Muscle of back (tissue), 11 donors: ENCODE data around the gene ST6GALNAC4. TPM values are rescaled to one million over a fixed set of nuclear protein-coding genes. Genes with fewer than 3 reads are reported as not detected.
"Not testable (repeated sequence)": the region's sequence is repeated elsewhere in the genome, so short reads cannot be mapped to it uniquely, and the experiment has no call there.

Source experiments
- DNase-seq, 3 donors: peaks; one replicate each; pipeline versions ENCODE4 v3.0.0 to v3.0.0-alpha.2; 2013
- polyA plus RNA-seq, 10 donors: library from polyadenylated mRNA; unstranded; fragments of 120-200 nt; gene quantifications; one replicate each; pipeline ENCODE4 v1.2.1, GENCODE V29; 2013; ENCODE audit not compliant: insufficient read length in 10 of 10

The ST6GALNAC4 gene
- polyA plus RNA-seq, 10 donors = 24.8 to 41.2 (median 29.6) TPM

- DNase-seq = no peak
Measured at GRCh38 chr9:127893392-127893791, 23.4 kb downstream of the ST6GALNAC4 start.

DNA sequence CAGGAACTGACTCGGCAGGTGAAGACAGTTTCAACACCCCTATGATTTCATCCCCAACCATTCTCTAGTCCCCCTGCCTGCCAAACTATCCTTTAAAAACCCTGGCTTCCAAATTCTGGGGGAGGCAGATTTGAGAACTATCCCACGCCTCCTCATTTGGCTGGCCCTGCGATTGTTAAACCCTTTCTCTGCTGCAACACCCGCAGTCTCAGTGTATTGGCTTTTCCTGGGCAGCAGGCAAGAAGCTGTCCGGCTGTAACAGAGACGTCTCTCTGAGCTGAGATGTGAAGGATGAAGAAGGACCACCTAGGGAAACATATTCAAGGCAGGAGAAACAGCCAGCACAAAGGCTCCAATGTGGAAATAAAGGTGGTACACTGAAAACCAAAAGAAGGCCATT is 24.0 kb downstream of the ST6GALNAC4 start:
- no peak for DNase-seq

DNA sequence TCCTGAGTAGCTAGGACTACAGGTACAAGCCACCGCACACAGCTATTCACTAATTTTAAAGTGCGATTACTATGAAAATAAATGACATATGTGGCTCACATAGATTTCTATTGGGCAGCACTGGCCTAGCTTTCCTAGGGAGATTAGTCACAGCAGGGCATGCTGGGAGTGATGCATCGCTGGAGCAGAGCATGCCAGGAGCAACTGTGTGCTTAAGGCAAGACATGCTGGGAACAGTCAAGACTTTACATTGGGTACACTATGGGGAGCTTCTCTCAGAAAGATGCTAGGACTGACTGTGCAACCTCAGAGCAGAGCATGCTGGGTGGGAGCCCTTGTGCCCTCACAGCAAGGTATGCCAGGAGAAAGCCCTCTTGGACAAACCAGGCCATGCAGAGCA is 26.8 kb downstream of the ST6GALNAC4 start:
- no peak for DNase-seq

DNA sequence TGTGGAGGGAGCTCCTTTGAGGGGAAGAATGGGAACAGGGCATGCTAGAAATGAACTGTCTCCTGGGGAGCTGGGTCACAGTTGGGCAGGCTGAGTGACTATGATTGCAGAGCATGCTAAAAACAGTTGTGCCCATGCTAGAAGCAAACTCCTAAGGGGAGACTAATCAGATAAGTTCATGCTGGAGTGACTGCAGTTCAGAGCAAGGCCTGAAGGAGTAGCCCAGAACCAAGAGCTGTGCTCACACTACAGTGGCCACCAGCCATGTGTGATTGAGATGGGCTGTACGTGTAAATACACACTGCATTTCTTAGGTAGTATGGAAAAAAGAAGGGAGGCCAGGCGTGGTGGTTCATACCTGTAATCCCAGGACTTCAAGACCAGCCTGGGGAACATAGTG is 29.0 kb downstream of the ST6GALNAC4 start:
- no peak for DNase-seq

DNA sequence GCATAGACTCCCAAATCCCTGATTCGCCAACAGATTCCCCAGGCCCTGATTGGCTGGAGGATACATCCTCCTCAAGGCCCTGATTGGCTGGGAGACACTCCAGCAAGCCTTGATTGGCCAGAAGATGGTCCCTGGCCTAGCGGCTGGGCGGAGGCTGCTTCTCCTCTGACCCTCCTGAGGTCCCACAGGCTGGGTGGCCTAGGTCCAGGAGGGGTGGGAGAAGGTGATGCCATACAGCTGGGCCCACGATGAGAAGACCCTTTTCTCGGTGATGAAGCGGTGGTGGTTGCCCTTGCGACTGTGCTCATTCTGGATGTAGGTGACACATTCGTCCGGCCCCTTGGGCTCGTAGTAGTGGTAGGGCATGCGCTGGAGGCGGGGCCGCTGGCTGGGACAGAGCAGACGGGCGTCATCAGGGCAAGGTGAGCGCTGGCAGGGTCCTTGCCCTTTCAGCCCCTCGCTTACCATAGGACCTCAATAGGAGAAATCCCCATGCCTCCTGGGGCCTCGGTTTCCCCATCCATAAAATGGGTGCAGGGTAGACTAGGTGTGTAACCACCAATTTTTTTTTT is 30.4 kb downstream of the ST6GALNAC4 start:
- no peak for DNase-seq

- no peak for DNase-seq
Measured at GRCh38 chr9:127885508-127886281, 31.1 kb downstream of the ST6GALNAC4 start.

GRCh38 chr9:127884976-127885490 is 31.8 kb downstream of the ST6GALNAC4 start:
- DNase-seq = no peak

DNA sequence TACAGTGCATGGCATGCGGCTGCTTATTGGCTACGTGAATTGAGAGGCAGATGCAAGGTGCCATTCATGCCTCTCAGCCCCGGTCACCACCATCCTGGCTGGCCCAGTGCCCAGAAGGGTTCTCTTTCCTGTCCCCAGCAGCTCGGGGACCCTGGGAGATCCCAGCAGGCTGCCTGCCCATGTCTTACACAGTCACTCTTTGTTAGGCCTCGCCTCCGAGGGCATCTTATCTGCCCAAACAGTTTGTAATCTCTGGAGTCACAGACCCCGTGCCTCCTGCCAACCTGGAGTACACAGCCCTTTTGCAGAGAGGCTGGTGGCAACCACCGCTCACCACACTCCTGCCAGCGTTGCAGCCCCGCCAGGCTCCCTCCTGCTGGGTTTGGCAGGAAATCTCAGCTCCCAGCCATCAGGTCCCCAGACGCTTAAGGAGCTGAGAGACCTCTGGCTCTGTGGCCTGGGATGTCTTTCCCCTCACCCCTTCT is 32.4 kb downstream of the ST6GALNAC4 start:
- peak in 1 of 3 donors; percentile 44 for DNase-seq

DNA sequence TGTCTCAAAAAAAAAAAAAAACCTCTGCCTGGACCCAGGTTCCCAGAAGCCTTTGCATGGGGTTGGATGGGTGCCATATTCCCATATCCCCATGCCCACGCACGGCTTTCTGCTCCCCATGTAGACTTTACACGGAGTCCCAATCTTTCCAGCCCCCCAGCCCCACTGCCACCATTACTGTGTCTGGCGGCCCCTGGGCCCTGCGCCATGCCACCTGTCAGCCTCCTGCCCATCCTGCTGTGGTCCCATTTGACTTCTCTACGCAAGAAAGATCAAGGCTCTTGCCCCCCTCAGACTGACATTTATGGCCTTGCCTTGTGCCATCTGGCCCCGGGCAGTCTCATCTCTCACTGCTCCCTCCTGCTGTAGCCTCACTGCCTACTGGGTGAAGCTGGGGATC is 32.9 kb downstream of the ST6GALNAC4 start:
- no peak for DNase-seq

- not testable (repeated sequence) for DNase-seq
Measured at GRCh38 chr9:127881715-127882114, 35.1 kb downstream of the ST6GALNAC4 start.

DNA sequence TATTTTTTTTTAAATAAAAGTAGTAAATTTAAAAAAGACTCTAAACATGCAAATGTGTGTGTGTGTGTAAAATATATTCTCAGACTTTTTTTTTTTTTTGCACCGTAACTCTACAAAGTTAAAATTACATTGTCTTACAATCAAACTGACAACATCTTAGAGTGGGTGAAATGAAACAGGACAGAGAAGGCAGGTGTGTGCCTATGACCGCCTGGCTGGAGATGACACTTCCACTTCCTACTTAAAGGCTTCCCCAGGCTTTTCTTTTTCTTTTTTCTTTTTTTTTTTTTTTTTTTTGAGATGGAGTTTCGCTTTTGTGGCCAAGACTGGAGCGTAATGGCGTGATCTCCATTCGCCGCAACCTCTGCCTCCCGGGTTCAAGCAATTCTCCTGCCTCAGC is 36.7 kb downstream of the ST6GALNAC4 start:
- no peak for DNase-seq

DNA sequence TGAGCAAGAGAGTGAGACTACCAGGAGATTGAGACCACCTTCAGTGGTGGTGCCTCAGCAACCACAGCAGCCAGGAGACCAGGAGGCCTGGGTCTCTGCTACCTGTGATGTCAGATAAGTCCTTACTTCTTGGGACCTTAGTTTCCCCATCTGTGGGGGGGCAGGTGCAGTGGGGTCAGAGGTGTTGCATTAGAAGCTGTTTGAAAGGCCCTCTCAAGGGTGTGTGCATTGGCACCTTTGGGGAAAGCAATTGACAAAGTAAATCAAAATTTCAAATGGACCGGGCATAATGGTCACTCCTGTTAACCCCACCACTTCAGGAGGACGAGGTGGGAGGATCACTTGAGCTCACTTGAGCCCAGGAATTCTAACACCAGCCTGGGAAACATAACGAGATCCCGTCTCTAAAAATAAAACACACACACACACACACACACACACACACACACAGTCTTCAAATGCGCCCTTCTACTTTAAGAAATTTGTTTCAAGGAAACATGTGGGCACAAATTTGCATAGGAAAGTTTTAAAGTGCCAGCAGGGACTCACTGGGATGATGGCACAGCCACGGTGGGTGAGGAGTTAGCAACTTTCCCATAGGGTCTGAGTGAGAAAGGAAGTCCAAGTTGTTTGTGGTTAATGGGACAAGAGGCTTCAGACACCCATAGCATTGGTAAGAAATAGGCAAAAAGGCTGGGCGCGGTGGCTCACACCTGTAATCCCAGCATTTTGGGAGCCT is 38.0 kb downstream of the ST6GALNAC4 start:
- DNase-seq = no peak

GRCh38 chr9:127878001-127878651 is 38.7 kb downstream of the ST6GALNAC4 start:
- DNase-seq = no peak

GRCh38 chr9:127877566-127877998 is 39.3 kb downstream of the ST6GALNAC4 start, which contains the start of gene AK1:
Gene AK1, minus strand, starts transcription at chr9:127877675. Its CDS starts 3,058 bp downstream, at chr9:127874617.
- peak; percentile 62 to 86 (median 81) for DNase-seq

DNA sequence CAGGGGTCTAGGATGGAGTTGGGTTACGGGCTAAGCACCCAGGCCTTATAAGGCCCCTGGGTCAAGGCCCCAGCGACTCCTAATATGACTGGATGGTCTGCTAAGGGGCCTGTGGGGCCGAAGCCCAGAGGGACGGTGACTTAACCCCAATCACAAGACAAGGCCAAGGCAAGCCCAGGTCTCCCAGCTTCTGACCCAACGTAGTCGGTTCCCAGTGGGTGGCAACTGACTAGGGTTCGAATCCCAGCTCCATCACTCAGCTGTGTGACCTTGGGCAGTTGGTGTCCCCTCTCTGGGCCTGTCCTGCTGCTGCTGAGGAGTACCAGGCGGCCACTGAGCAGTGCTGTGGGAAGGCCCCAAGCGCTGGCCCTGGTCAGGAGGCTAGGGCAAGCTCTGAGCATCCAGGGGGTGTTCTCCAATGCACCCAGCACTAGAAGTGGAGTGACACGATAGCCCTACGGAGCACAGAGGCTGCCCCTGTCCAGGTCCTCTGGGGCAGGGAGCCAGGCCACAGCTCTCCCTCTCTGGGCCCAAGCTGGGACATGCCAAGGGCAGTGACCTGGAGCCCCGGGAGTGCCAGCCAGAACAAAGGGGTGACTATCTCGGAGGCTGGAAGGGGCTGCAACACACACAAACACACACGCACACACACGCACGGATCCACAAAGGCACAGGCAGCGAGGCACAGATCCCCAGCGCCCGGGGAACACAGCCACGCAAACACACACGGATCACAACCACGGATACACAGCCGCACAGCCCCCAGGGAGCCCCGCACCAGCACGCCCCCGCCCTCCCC is 39.9 kb downstream of the ST6GALNAC4 start:
- peak in 1 of 3 donors; percentile 52 for DNase-seq

GRCh38 chr9:127876026-127876763 is 40.6 kb downstream of the ST6GALNAC4 start:
- peak; percentile 40 to 62 (median 51) for DNase-seq

DNA sequence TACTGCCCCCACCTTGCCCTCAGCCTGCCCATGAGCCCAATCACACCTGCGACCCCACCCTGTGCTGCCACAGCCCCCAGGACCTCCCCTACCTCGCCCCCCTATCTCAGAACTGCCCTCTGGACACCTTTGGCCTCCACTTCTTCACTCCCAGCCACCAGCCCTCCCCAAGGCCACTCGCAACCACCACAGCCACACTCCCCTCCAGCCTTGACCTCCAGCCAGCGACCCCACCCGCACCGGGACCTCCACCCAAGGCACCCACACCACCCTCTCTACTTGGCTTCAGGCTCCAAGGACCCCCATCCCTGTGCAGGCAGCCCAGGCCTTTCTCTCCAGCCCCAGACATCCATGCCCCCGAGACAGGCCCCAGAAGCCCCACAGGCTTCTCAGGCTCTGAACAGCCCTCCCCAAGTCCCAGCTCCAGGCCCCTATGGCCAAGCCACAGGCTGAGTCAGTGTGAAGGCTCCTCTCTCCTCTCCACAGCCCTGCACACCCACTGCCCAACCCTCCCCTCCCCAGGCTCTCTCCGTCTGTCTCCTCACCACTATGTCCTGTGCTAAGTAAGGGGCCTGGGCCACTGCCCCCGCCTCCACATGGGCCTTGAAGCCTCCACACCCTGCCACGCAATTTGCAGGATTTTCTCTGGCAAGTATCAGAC is 41.4 kb downstream of the ST6GALNAC4 start:
- DNase-seq = no peak

- no peak for DNase-seq
Measured at GRCh38 chr9:127874301-127875221, 42.3 kb downstream of the ST6GALNAC4 start.
